ENCODE measurements around the gene SORCS1.

Gene SORCS1

DNA sequence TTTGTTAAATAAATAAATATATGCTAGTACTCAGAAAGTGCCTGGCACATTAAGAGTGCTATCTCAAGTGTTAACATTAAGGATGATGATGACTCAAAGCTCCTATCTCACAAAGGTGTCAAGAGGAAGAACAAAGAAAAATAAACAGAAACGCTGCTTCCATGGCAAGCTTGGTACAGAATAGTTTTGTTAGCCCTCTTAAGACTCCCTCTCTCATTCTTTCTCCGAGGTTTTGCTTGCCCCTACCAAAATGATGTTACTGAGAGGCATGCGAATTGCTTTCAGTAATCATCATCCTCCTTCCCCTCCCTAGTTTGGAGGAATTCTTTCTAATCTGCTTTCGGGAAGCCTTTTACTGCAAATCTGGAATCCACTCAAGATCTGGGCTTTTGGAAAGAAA lies 96.7 kb downstream of the SORCS1 start:
- Histone ChIP-seq H3K9me3 (replicated peaks; ENCODE audit: insufficient read depth, low read length) (no peaks in the 10 kb centered on the region), H3K4me2 (ENCODE audit: low read depth, low read length) (no peak overlapping the region), H3K9me2 (replicated peaks; ENCODE audit: insufficient read depth, low read length) (no peaks in the 10 kb centered on the region), H3K4me3 (ENCODE audit: low read length) (no peak overlapping the region), H3K27me3 (replicated peaks; ENCODE audit: insufficient read depth, low read length) (no peaks in the 10 kb centered on the region), H4K20me1 (ENCODE audit: insufficient read depth, low read length) (no peaks in the 10 kb centered on the region), H3K27ac (ENCODE audit: low read length) (no peak overlapping the region), H2AFZ (ENCODE audit: low read length) (no peak overlapping the region), H3K9ac (ENCODE audit: low read length) (no peak overlapping the region), H3K36me3 (replicated peaks; ENCODE audit: insufficient read depth, low read length) (no peaks in the 10 kb centered on the region), H3K79me2 (ENCODE audit: low read length) (no peaks in the 10 kb centered on the region), H3K4me1 (ENCODE audit: low read length) (no peaks in the 10 kb centered on the region), H3F3A (ENCODE audit: insufficient read depth, low read length) (no peaks in the 10 kb centered on the region)
- TF ChIP-seq EZH2 (optimal IDR thresholded peaks at IDR 0.05; ENCODE audit: low read depth, low read length) (no peak), EZH2phosphoT487 (IDR thresholded peaks at IDR 0.05; ENCODE audit: low read length) (no peak)
- TF ChIP-seq, protein P1, sequence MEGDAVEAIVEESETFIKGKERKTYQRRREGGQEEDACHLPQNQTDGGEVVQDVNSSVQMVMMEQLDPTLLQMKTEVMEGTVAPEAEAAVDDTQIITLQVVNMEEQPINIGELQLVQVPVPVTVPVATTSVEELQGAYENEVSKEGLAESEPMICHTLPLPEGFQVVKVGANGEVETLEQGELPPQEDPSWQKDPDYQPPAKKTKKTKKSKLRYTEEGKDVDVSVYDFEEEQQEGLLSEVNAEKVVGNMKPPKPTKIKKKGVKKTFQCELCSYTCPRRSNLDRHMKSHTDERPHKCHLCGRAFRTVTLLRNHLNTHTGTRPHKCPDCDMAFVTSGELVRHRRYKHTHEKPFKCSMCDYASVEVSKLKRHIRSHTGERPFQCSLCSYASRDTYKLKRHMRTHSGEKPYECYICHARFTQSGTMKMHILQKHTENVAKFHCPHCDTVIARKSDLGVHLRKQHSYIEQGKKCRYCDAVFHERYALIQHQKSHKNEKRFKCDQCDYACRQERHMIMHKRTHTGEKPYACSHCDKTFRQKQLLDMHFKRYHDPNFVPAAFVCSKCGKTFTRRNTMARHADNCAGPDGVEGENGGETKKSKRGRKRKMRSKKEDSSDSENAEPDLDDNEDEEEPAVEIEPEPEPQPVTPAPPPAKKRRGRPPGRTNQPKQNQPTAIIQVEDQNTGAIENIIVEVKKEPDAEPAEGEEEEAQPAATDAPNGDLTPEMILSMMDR (IDR thresholded peaks at IDR 0.05; ENCODE audit: low read length), result no peak
- DNase-seq, result no peak

DNA sequence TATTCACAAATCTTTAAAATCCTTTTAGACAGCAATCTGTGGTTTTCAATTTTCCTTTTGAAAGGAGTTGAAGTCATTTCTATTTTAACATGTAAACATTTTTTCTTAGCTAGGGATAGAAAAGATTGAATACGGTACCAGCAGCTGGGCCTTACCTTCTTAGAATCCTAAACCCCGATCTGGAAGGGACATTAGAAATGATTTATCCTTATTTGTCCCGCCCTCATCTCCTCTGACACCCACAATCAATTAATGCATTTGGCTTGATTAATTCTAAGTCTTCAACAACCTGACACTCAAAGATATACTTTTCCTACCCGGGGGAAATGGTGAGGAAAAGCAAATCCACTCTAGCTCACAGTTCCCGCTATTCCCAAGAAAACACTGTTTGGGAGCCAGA lies 100.4 kb downstream of the SORCS1 start:
- no peaks in the 10 kb centered on the region for H3K9me2 ChIP-seq (replicated peaks; ENCODE audit: insufficient read depth, low read length)
- no peak for DNase-seq
- H3K27me3 ChIP-seq (replicated peaks; ENCODE audit: insufficient read depth, low read length), result no peaks in the 10 kb centered on the region
- no peaks in the 10 kb centered on the region for H4K20me1 ChIP-seq (ENCODE audit: insufficient read depth, low read length)
- no peak overlapping the region for H3K4me3 ChIP-seq (ENCODE audit: low read length)
- H3F3A ChIP-seq (ENCODE audit: insufficient read depth, low read length), result no peaks in the 10 kb centered on the region
- no peak overlapping the region for H2AFZ ChIP-seq (ENCODE audit: low read length)
- no peak overlapping the region for H3K9ac ChIP-seq (ENCODE audit: low read length)
- no peaks in the 10 kb centered on the region for H3K9me3 ChIP-seq (replicated peaks; ENCODE audit: insufficient read depth, low read length)
- TF ChIP-seq EZH2 (optimal IDR thresholded peaks at IDR 0.05; ENCODE audit: low read depth, low read length) (no peak), EZH2phosphoT487 (IDR thresholded peaks at IDR 0.05; ENCODE audit: low read length) (no peak)
- TF ChIP-seq, protein P1 (IDR thresholded peaks at IDR 0.05; ENCODE audit: low read length), result no peak
- no peaks in the 10 kb centered on the region for H3K4me1 ChIP-seq (ENCODE audit: low read length)
- H3K4me2 ChIP-seq (ENCODE audit: low read depth, low read length), result no peak overlapping the region
- no peaks in the 10 kb centered on the region for H3K79me2 ChIP-seq (ENCODE audit: low read length)
- H3K27ac ChIP-seq (ENCODE audit: low read length), result no peak overlapping the region
- H3K36me3 ChIP-seq (replicated peaks; ENCODE audit: insufficient read depth, low read length), result no peaks in the 10 kb centered on the region

DNA sequence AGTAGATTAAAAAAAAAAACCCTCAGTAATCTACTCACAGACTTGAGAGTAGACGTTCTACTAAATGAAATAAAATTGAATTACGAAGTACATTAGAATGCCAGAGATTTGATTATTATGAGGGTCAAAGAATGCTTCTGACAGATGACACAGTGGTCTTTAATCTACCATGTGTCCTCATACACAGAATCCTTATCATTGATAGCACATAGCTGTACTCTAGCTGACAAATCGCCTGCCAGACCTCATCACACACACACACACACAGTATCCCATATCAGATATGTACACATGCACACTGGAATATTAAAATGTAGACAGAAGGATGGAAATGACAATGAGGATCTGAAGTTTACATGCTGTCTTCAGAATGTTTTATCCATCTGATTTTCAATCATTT lies 104.6 kb downstream of the SORCS1 start:
- H4K20me1 ChIP-seq (ENCODE audit: insufficient read depth, low read length), result no peaks in the 10 kb centered on the region
- no peak overlapping the region for H3K9ac ChIP-seq (ENCODE audit: low read length)
- no peak for DNase-seq
- H3K79me2 ChIP-seq (ENCODE audit: low read length), result no peaks in the 10 kb centered on the region
- no peak overlapping the region for H3K4me2 ChIP-seq (ENCODE audit: low read depth, low read length)
- H3K27ac ChIP-seq (ENCODE audit: low read length), result no peak overlapping the region
- TF ChIP-seq EZH2 (optimal IDR thresholded peaks at IDR 0.05; ENCODE audit: low read depth, low read length) (no peak), EZH2phosphoT487 (IDR thresholded peaks at IDR 0.05; ENCODE audit: low read length) (no peak)
- TF ChIP-seq, protein P1 (IDR thresholded peaks at IDR 0.05; ENCODE audit: low read length), result no peak
- no peaks in the 10 kb centered on the region for H3K9me2 ChIP-seq (replicated peaks; ENCODE audit: insufficient read depth, low read length)
- H3K27me3 ChIP-seq (replicated peaks; ENCODE audit: insufficient read depth, low read length), result no peaks in the 10 kb centered on the region
- H2AFZ ChIP-seq (ENCODE audit: low read length), result no peak overlapping the region
- H3K4me1 ChIP-seq (ENCODE audit: low read length), result no peaks in the 10 kb centered on the region
- no peaks in the 10 kb centered on the region for H3K36me3 ChIP-seq (replicated peaks; ENCODE audit: insufficient read depth, low read length)
- no peak overlapping the region for H3K4me3 ChIP-seq (ENCODE audit: low read length)
- H3F3A ChIP-seq (ENCODE audit: insufficient read depth, low read length), result no peaks in the 10 kb centered on the region
- H3K9me3 ChIP-seq (replicated peaks; ENCODE audit: insufficient read depth, low read length), result no peaks in the 10 kb centered on the region
